GM13977 (cell line): Measurements from ENCODE around the gene RB1.

ENCODE experiments used
- DNase-seq: peaks from one replicate; pipeline ENCODE4 v3.0.0; 2012; ENCODE audit warnings: low spot score
- CTCF ChIP-seq: IDR thresholded peaks from 2 replicates; pipeline ENCODE4 v1.5.1; 2012; ENCODE audit warnings: mild to moderate bottlenecking, control low read depth; ENCODE audit not compliant: insufficient read depth; ENCODE audit errors: extremely low read depth, missing control alignments
- in situ Hi-C: fragments of 300-500 bp; cut with MboI; formaldehyde crosslinking; loops from one replicate; pipeline ENCODE4 v1.12.0; 2022; ENCODE audit warnings: low sequenced_read_pairs, low pct_unique_long_range_greater_than_20kb, mixed read lengths, inconsistent platforms; ENCODE audit not compliant: unreplicated experiment

Gene RB1

GRCh38 chr13:48497669-48498068 is 194.1 kb downstream of the RB1 start:
- no peak for TF ChIP-seq CTCF
- no peak for DNase-seq
- in situ Hi-C loops, result no loop called here

- in situ Hi-C loops, result no loop called here
- peak; percentile 45 for DNase-seq
- TF ChIP-seq CTCF, result no peak
Measured at GRCh38 chr13:48500652-48501197, 197.2 kb downstream of the RB1 start.

GRCh38 chr13:48501705-48502104 is 198.2 kb downstream of the RB1 start:
- no peak for TF ChIP-seq CTCF
- in situ Hi-C loops, result no loop called here
- no peak for DNase-seq

- no peak for DNase-seq
- in situ Hi-C loops, result no loop called here
- no peak for TF ChIP-seq CTCF
Measured at GRCh38 chr13:48502601-48503319, 199.2 kb downstream of the RB1 start.

GRCh38 chr13:48504606-48505005 is 201.1 kb downstream of the RB1 start:
- in situ Hi-C loops, result no loop called here
- TF ChIP-seq CTCF, result no peak
- no peak for DNase-seq

- in situ Hi-C loops, result no loop called here
- no peak for DNase-seq
- no peak for TF ChIP-seq CTCF
Measured at GRCh38 chr13:48505012-48505411, 201.5 kb downstream of the RB1 start.
